HS-5 (cell line): ENCODE data around the gene MIOX.

Experiments
- DNase-seq: peaks from one replicate; pipeline ENCODE4 v3.0.0-alpha.2; 2012; ENCODE audit warnings: low read depth

The MIOX gene

DNA sequence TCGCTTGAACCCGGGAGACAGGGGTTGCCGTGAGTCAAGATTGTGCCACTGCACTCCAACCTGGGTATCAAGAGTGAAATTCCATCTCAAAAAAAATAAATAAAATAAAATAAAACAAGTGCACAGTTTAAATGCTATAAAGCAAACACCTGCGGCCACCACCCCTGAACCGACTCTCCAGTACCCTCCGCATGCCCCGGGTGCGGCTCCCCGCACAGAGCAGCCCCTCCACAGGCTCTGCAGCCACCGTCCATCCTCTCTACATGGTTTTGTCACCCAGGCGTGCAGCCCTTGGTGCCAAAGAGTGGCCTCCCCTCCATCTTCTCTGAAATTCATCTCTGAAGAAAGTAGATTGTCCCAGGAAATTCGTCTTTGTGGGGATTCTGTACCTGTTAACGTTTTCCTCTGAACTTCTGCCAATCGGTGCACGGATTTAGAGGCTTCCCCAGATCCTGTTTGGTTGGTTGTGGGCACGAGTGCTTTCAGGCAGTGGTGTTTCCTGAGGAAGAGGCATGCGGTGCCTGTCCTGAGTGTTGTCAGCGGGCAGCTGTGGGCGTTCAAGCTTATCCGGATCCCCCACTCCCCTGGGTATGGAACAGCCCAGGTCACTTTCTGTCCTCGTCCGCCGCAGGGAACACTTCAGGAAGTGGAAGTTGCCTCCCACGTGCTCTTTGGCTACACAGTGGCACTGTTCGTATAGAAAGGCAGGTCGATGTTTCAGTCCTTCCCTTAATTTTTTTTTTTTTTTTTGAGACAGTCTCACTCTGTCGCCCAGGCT is 4.1 kb downstream of the MIOX start:
- no peak for DNase-seq

- DNase-seq, result no peak
These were observed 10.4 kb downstream of the MIOX start for GRCh38 chr22:50497093-50497492.

- no peak for DNase-seq
These were observed 11.7 kb downstream of the MIOX start for GRCh38 chr22:50498322-50498890.

GRCh38 chr22:50500452-50500851 is 13.8 kb downstream of the MIOX start:
- no peak for DNase-seq

- DNase-seq, result no peak
These were observed 15.4 kb downstream of the MIOX start for GRCh38 chr22:50502096-50502495.

DNA sequence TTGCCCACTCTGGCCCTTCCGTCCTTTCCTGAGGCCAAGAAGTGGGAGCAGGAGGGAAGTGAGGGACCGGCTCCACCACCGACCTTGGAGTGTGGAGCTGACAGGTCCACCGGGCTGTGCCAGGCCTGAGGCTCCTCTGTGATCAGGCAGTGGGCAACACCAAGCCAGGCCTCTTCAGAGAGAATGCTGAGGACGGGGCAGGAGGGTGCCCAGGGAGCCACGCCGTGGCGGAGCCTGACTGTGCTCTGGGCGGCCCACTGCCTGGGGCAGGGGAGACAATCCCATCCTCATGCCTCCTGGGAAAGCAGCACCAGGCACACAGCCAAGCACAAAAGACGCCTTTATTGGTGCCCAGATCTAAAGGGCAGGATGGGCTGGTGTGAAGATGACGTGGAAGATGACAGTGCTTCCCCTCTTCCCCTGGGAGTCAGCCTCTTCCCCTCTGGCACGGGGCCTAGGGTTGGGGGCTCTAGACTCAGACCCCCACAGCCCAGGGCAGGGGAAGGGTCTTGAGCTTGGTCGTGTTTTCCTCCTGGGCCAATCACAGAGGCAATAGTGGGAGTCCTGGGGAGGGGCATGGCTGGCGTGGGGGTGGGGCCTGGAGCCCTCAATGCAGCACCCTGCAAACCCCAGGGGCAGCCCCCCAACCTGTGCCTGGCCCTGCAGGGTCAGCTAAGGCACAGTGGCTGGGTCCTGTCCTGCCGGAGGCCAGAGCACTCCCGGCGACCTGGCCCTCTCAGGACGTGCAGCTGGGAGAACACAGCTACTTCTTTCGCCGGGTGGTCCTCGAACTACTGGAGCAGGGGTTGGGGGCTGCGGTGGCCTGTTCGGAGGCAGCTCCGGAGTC is 16.2 kb downstream of the MIOX start:
- DNase-seq, result no peak

DNA sequence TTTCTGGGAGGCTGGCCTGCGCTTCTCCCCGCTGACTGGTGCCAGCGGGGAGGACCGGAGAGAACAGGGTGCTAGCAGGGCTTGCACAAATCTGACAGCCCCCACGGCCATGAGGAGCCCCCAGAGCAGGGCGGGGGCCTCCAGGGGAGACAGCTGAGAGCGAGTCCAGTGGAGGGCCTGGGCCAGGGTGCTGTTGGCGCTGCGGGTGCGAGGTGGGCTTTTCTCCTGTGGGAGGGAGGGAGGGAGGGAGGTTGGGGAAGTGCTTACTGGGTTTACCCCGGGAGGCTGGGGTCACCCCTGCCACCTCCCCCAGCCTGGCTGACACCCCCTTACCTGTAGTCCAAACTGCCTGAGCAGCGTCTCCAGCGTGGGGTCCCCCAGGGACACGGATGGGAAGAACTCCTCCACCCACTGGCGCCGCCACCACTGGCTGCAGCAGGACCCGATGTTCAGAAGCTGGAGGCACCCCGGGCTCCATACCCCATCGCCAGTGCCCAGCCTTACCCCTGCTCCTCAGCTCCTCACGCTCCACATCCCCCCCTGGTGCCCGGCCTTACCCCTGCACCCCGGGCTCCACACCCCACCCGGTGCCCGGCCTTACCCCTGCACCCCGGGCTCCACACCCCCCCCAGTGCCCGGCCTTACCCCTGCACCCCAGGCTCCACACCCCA is 17.0 kb downstream of the MIOX start:
- DNase-seq, result no peak

- no peak for DNase-seq
These were observed 17.9 kb downstream of the MIOX start for GRCh38 chr22:50504369-50505211.

DNA sequence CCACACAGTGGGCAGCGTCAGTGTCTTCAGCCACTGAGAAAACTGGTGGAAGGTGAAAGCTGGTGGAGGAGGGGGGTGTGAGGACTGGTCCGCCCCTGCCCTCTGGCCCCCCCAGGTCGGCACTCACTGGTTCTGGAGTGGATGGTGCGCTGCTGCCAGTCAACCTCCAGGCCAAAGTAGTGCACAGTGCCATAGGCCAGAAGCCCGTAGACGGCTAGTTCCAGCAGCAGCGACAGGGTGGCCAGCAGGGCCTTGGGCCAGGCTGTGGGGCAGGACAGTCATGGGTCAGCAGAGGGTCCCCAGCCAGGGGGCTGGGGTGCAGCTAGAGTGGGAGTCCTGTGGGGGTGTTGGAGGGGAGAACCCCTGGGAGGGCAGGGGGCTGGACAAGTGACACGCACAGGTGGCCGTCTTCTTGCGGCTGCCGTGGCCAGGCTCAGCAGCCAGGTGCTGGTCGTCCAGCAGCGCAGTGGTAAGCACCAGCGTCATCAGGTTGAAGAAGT is 18.7 kb downstream of the MIOX start:
- DNase-seq, result no peak

GRCh38 chr22:50505776-50506610 is 19.3 kb downstream of the MIOX start:
- no peak for DNase-seq

DNA sequence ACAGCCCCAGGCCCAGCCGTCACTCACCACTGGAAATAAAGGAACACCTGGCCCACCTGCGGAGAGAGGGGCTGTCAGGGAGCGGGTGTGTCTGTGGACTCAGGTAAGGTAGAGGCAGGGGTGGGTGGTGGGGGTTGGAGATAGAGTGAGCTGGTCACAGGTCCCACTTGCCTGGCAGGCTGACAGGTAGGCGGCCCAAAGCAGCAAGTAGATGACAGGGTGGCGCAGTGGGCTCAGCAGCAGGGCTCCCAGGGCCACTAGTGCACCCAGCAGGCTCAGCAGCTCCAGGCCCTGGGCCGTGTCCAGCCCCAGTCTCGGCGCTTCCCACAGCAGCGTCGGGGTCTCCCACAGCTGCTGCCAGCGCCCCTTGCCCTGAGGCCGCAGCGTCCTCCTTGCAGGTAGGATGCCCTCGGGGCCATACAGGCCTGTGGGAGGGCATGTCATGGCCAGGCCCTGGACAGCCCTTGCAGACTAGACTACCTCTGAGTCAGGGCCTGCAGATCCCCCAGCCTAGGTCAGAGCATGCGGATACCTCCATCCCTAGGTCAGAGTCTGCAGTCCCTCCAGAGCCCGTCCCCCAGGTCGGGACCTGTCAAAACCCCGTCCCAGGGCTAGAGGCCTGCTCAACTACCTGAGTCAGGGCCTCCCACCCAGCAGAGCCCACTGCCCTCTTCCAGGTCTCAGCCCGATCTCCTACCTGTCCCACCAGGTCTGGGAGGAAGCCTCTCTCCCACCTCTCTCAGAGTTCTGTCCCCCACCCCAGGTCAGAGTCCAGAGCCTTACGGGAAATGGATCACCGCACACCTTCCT is 20.2 kb downstream of the MIOX start:
- no peak for DNase-seq

DNA sequence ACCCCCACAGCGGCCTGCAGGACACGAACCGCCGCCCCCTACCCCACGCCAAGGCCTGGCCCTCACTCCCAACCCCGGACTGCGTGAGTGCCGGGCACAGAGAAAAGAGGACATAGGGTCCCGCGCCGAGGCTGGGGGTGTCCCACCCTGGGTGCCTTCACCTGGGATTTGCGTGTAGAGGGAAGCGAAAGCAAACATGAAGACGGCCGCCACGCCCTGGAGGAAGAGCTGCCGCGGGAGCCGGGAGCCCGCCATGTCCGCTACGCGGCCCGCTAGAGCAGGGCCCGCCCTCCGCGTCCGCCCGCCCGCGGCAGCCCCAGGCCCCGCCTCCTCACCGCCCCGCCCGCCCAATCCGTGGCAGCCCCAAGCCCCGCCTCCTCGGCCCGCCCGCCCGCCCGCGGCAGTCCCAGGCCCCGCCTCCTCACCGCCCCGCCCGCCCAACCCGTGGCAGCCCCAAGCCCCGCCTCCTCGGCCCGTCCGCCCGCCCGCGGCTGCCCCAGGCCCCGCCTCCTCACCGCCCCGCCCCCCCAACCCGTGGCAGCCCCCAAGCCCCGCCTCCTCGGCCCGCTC is 20.8 kb downstream of the MIOX start, which contains the start of gene LMF2:
Gene LMF2, minus strand, starts transcription at position 282 of the 570 bp plus-strand sequence. Its CDS starts 27 bp downstream, at position 255.
- no peak for DNase-seq

- peak; percentile 87 for DNase-seq
These were observed 21.6 kb downstream of the MIOX start, which contains the start of gene NCAPH2 for GRCh38 chr22:50507991-50508884. Gene NCAPH2 (plus strand): TSS chr22:50508224. CDS start chr22:50508338, 114 bp downstream.

DNA sequence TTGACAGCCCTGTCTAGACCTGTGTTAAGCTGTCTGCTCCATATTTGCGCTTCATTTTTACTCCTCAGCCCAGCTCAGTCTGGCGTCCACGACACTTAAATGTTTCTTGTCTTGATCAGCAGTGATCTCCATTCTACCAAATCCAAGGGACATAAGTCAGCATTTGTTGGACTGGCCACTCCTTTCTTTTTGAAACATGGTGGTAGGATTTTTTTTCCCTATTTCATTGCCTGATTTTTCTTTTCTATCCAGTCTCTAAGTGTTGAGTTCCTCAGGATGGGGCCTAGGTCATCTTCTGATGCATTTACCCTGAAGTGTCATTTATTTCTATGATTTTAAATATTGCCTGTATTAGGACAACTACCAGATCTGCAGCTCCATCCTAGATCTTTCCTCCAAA is 22.2 kb downstream of the MIOX start:
- no peak for DNase-seq

DNA sequence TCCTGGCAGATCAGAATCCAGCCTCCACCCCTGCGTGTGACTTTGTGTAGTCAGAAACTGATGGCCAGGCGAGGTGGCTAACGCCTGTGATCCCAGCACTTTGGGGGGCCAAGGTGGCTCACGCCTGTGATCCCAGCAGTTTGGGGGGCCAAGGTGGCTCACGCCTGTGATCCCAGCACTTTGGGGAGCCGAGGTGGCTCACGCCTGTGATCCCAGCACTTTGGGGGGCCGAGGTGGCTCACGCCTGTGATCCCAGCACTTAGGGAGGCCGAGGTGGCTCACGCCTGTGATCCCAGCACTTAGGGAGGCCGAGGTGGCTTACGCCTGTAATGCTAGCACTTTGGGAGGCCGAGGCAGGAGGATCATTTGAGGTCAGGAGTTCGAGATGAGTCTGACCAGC is 26.5 kb downstream of the MIOX start:
- no peak for DNase-seq

- DNase-seq, result no peak
These were observed 29.4 kb downstream of the MIOX start for GRCh38 chr22:50516068-50516467.

DNA sequence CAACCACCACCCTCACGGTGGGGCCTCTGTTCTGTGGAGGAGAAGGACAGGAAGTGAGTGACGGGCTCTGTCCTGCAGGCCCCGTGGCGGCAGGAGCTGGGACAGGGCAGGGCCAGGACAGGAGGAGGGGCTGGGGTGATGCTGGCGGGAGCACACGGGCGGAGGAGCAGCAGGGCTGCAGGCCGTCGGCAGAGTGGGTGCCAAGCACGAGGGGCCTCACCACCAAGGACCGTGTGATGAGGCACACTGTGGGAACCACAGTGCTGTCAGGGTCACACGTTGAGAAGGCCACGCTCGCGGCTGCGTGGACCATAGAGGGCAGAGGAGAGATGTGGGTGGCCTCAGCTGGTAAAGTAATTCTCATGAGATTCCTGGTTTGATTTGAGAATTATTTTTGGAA is 30.2 kb downstream of the MIOX start:
- DNase-seq, result no peak
